ENCODE results near the gene RCL1.
"Not testable (repeated sequence)": the region's sequence is repeated elsewhere in the genome, so short reads cannot be mapped to it uniquely, and the experiment has no call there.

The RCL1 gene

DNA sequence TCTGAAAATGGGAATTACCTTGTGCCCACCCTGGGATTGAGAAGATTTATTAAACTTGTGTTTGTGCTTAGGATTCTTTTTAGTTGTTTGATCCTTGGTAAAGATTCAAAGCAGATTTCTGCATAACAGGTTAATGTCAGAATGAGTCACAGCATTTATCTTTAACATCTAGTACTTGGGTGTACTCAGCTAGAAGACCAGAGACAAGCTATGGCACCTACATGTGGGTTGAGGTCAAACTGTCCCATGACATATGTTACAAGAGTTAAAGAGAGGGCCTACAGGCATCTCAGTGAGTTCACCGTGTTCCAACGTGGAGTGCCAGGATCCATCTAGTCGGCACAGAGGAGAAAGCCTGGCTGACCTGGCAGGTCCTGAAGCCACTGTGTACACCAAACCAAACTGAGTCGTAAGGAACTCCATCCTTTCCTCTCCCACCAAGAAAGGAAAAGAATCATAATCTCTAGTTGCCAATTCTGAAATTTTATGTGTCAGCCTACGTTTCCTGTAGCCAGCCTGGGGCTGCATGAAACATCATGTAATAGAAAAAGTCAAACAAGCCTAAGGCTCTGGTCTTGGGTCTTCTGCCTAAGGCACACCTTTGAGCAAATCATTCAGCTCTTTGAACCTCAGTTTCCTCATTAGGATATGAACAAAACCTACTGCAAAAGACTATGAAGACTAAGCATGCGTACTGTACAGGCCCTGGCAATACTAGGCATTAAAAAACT is 73.7 kb downstream of the RCL1 start:
- in situ Hi-C loops (cut with MboI; ENCODE audit: low sequenced_read_pairs) = no loop called here

DNA sequence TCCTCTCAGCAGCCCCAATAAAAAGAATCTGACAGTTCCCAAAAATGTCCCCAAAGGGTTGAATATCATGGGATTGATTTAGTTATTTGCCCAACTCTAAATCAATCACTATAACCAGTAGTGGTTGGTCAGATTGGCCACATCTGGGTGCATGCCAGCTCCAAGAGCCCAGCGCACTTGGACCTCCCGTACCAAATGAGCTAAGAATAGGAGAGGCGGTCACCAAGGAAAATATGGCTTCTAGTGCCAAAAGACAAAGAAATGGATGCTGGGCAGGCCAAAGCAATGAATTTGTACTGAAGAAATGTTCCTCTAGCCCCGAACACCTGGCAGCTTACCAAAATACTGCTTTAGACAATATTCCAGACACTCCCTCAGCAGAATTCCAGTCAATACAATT is 80.3 kb downstream of the RCL1 start:
- in situ Hi-C loops (cut with MboI; ENCODE audit: low sequenced_read_pairs) = no loop called here

DNA sequence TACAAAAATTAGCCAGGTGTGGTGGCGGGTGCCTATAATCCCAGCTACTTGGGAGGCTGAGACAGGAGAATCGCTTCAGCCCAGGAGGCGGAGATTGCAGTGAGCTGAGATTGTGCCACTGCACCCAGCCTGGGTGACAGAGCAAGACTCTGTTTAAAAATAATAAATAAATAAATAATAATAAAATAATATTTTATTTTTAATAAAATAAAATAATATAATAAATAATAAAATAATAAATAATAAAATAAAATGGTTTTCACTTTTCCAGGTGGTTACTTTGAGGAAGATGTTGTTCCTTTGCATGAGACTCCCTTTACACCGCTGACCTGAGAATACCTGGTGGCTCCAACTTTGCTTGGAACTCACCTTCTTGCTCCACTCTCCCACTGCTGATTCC is 82.8 kb downstream of the RCL1 start:
- in situ Hi-C loops (cut with MboI; ENCODE audit: low sequenced_read_pairs) = no loop called here

DNA sequence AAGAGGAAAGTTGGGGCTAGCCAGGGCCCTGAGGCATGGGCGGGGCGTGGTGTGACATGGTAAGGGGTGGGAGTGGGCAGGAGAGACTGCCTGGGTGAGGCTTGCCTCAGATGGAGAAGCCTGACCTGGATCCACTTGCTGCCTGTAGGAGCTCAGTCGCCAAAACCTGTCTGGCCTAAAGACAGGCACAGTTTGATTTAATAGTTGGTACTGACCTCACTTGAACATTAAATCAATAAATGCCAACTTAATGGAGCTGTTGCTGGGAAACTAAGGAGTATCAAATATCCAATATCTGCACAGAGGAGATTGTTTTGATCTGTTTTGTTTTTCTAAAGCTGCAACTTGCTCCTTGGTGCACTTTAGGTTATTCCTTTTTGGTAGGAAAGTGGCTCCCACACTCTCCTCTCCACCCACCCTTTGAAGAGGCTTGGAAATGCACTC is 86.4 kb downstream of the RCL1 start:
- in situ Hi-C loops (cut with MboI; ENCODE audit: low sequenced_read_pairs) = no loop called here

DNA sequence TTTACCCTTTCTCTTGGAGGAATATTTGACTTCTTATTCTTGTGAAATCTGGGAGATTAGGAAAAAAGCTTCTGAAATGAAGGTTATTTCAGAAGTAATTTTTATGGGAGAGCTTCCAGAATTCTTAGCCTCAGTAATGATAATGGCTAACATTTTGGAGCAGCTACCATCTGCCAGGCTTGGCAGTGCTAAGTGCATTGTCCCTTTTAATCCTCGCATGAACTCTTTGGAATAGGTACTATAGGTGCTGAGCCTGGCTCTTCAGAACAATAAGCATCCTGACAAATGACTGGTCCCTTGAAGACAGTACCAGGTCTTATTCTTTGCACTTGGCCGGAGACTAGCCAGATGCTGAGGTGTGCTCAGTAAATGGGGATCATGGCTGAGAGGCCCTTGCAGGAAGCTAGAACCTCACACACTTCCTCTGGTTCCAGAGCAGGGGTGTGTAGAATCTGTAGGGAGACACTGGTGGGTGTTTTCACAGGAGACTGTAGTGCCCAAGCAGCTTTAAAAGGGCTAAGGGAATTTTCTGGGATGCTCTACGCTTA is 90.7 kb downstream of the RCL1 start:
- in situ Hi-C loops (cut with MboI; ENCODE audit: low sequenced_read_pairs) = no loop called here

DNA sequence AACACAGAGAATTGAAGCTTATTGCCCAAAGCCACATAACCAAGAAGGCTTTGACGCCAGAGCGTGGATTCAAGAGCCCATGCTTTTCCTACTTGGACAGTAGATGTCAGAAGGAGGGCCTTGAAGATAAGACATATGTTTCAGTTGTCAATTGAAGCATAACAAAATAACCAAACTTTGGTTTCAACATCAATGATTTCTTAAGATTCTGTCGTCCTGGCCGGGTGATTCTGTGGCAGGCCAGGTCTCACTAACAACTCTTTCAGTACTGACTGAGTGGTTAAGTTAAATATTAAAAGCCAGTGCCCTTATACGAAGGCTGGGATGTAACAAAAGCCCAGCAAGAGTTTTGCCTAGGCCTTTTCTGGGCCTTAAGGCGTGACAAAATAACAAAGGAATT is 94.0 kb downstream of the RCL1 start:
- in situ Hi-C loops (cut with MboI; ENCODE audit: low sequenced_read_pairs) = no loop called here

DNA sequence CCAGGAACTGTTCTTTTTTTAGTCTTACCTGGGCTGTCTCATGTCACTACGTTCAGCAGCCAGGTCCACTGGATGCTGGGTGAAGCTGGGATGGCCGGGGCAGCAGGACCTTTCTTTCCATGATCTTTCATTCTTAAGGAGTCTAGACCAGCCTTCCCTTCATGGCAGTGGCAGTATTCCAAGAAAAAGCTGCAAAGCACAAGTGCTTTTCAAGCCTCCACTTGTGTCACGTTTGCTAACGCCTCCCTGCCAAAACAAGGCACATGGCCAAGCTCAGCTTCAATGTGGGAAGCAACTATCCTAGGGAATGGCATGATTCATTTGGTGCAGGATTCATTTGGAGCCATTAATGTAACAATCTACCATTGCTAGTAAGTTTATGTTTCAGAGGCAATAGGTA is 94.8 kb downstream of the RCL1 start:
- in situ Hi-C loops (cut with MboI; ENCODE audit: low sequenced_read_pairs) = no loop called here

DNA sequence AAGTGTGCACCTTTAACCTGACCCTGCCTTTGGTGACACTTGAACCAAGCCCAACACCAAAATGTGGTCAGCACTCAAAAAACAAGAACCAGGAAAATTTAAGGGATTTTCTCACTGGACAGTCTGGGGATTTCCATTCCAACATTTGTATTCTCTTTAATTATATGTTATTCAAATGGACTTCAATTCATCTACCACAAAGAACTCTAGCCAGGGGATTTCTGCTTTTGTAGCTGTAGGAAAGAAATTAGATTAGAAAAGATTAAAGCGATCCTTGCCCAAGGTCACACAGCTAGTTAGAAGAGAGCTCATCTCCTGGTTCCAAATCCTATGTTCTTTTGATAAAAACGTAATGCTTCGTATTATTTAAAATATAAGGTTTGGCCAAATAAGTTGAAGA is 97.5 kb downstream of the RCL1 start:
- in situ Hi-C loops (cut with MboI; ENCODE audit: low sequenced_read_pairs) = no loop called here

DNA sequence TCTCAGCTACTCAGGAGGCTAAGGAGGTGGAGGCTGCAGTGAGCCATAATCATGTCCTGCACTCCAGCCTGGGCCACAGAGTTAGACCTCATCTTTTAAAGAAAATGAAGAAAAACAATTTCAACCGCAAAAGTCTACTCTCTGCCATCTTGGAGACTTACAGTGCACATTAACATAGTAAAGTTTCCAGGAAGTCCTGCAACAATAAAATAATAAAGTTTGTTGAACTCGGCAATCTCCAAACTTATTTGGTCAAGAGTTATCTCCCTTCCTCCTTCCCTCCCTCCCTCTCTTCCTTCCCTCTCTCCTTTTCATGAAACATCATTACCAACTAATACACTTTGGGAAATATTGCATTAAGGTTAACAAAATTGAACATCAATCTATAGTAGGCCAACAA is 98.2 kb downstream of the RCL1 start:
- in situ Hi-C loops (cut with MboI; ENCODE audit: low sequenced_read_pairs) = no loop called here

DNA sequence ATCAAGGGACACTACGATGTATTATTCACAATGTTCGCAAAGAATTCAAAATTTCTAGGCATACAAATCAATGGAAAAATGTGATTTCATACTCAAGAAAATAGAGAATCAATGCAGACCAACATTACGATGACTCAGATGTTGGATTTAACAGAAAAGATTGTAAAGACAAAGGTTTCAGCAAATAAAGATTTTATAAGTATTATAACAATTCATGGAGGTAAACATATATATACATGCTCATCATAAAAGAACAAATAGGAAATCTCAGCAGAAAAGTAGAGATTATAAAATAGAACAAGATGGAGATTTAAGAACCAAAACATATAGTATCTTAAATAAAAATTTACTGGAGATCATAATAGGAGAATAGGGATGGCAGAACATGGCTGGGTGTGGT is 98.9 kb downstream of the RCL1 start:
- in situ Hi-C loops (cut with MboI; ENCODE audit: low sequenced_read_pairs) = no loop called here

DNA sequence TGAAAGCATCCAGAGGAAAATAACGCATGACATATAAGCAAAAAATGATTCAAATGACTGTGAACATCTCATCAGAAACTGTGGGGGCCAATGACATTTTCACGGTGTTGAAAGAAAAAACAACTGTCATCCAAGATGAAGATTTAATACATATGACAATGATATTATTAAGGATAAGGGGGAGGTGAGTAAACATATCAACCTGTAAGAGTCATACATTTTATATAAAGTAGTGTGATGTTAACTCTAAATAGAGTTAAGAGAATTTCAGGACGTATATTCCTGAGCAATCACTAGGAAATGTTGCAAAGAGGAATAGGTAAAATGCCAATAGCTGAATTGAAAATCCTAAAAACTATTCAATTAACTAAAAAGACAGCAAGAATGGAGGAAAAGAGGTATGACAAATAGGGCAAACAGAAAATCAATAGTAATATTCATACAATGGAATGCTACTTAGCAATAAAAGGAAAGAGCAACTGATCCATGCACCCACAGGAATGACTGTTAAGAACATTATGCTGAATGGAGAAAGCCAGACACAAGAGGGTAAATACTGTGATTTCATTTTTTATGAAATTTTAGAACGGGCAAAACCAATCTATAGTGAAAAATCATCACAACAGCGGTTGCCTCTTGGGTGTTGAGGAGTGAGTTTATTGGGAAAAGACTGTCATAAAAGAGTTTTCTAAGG is 99.9 kb downstream of the RCL1 start:
- in situ Hi-C loops (cut with MboI; ENCODE audit: low sequenced_read_pairs) = no loop called here

DNA sequence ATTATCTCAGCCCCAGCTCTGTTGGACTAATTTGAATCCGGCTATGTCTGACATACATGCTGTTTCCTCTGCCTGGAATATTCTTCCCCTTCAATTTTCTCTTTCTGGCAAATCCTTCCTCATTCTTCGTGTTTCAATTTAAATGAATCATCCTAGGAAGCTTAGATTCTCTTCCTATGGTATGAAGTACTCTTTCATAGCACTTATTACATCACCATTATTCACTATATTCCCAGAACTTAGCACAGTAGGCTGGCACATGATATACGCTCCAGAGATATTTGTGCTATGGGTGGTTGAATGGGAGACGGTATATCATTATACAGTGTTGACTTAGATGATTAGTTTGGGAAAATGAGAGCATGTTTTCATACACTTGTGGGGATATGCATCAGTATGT is 101.3 kb downstream of the RCL1 start:
- in situ Hi-C loops (cut with MboI; ENCODE audit: low sequenced_read_pairs) = no loop called here

DNA sequence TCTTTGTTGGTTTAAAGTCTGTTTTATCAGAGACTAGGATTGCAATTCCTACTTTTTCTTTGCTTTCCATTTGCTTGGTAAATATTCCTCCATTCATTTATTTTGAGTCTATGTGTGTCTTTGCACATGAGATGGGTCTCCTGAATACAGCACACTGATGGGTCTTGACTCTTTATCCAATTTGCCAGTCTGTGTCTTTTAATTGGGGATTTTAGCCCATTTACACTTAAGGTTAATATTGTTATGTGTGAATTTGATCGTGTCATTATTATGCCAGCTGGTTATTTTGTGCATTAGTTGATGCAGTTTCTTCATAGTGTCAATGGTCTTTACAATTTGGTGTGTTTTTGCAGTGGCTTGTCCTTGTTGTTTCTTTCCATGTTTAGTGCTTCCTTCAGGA is 107.1 kb downstream of the RCL1 start:
- in situ Hi-C loops (cut with MboI; ENCODE audit: low sequenced_read_pairs) = not testable (repeated sequence)

DNA sequence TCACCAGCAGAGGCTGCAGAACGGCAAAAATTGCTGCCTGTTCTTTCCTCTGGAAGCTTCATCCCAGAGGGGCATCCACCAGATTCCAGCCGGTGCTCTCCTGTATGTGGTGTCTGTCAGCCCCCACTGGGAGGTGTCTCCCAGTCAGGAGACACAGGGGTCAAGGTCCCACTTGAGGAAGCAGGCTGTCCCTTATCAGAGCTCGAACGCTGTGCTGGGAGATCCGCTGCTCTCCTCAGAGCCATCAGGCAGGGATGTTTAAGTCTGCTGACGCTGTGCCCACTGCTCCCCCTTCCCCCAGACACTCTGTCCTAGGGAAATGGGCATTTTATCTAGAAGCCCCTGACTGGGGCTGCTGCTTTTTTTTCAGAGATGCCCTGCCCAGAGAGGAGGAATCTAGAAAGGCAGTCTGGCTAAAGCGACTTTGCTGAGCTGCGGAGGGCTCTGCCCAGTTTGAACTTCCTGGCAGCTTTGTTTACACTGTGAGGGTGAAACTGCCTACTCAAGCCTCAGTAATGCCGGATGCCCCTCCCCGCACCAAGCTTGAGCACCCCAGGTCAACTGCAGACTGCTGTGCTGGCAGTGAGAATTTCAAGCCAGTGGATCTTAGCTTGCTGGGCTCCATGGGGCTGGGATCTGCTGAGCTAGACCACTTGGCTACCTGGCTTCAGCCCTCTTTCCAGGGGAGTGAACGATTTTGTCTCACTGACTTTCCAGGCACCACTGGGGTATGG is 108.8 kb downstream of the RCL1 start:
- in situ Hi-C loops (cut with MboI; ENCODE audit: low sequenced_read_pairs) = not testable (repeated sequence)

DNA sequence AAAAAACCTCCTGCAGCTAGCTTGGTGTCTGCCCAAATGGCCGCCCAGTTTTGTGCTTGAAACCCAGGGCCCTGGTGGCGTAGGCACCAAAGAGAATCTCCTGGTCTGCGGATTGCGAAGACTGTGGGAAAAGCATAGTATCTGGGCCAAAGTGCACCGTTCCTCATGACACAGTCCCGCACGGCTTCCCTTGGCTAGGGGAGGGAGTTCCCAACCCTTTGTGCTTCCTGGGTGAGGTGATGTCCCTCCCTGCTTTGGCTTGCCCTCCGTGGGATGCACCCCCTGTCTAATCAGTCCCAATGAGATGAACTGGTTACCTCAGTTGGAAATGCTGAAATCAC is 109.4 kb downstream of the RCL1 start:
- in situ Hi-C loops (cut with MboI; ENCODE audit: low sequenced_read_pairs) = no loop called here

DNA sequence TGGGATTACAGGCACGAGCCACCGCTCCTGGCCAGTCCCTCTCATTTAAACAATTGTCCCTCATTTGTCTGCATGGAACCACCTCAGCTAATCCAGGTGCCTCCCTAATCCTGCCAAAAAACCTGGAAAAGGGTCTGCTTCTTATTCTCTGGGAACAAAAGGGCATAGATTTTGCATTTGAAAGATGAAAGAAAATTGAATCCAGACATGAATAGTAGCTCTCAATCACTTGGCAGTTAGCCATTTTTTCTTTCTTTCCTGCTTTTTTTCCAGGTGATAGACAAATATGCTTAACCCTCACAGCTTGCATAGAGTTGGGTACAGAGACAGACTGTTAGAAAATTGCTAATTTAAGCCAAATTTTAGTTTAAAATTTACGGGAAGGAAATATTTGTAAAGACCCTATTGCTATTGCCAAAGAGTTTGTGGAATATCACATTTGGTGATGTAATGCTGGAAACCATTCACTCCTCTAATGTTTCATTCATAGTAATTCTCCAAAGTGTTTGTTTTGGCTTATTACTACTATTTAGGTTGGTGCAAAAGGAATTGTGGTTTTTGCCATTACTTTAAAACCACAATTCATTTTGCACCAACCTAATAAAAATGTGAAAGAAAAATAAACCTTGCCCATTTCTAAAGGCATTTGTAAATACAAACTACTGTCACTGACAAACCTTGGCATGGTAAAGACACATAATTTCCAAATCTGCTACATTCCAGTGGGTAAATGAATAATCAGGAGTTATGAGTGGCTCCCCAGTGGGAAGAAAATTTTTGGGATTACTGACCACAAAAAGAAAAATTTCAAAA is 111.8 kb downstream of the RCL1 start:
- in situ Hi-C loops (cut with MboI; ENCODE audit: low sequenced_read_pairs) = no loop called here

DNA sequence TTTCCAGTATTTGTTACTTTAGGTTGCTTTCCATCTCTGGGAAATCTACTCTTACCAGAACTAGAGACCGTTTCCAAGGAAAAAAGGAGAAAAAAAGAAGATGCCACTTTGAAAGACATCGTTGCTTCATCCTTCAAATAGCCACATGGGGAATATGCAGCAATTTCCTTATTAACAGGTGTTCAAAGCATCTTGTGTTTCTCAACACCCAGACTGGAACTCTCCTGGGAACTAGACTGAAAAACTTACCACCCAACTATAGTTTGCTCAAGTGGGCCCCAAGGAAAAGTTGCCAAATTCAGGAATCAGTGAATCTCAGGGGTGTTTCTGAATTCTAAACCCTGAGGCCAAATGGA is 112.4 kb downstream of the RCL1 start:
- in situ Hi-C loops (cut with MboI; ENCODE audit: low sequenced_read_pairs) = no loop called here

All from HL-60/S4 treated with retinoic acid at 250 ng/mL for 4 days and 3 days (cell line).